Measurements from ENCODE around the gene HIVEP2. TPM values are rescaled to one million over a fixed set of nuclear protein-coding genes. Genes with fewer than 3 reads are reported as not detected.

HIVEP2 gene
- polyA plus RNA-seq, 3 donors = 0.16 to 1.4 (median 0.64) TPM

DNA sequence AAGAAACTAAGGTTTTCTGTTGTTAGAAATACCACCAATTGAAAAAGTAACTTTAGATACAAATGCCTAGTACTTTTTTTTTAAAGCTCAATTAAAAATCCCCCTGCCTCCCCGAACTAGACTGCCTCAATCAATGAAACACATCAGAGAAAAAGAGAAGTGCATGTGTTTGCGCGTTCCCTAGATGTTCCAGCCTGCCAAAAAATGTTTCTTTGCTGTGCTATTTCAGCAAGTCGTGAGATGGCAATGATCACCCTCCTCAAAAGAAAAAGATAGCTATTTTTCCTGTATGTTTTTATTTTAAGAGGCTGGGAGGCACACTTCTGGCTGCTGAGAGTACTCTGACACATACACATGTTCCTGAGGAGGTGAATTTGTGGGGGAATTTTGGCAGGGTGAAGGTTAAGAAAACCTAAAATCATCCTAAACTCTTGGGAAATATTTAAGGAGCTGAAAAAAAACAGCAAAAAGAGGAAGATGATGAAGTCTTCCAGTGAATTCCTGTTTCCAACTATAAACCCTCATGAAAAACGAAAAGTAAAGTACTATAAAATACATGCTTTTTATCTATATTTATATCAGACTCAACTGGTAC is 114.8 kb downstream of the HIVEP2 start:
- Mint-ChIP-seq H3K27ac (peak overlapping the region in 2 of 7 donors; percentile 24 to 54), H3K27me3 (ENCODE audit: low read depth in 3 of 3) (peaks cover 0 to 2% (median 0%) of the 10 kb centered on the region in 3 donors), H3K4me1 (peaks cover 6% of the 10 kb centered on the region), H3K36me3 (peaks cover 0 to 1% of the 10 kb centered on the region in 2 donors), H3K9me3 (no peaks in the 10 kb centered on the region), H3K4me3 (no peak overlapping the region)
- H3K27ac ChIP-seq (ENCODE audit: low read depth in 1 of 2, low read length in 2 of 2) = no peak overlapping the region
- H2AFZ ChIP-seq (ENCODE audit: insufficient read depth, low read depth, low read length, poor library complexity, severe bottlenecking) = no peak overlapping the region
- intact Hi-C loops (cut with micrococcal nuclease) = no loop called here
- no peaks in the 10 kb centered on the region for H3K9me3 ChIP-seq (replicated peaks in 1 of 2; ENCODE audit: control insufficient read depth in 1 of 2, insufficient read depth in 1 of 2, low read length in 2 of 2)
- no peak overlapping the region for H3K4me3 ChIP-seq (replicated peaks in 1 of 3; ENCODE audit: low read depth in 2 of 3, low read length in 3 of 3)
- whole genome bisulfite sequencing (ENCODE audit: insufficient coverage) = no CpG with 5 or more reads among the region's 5 CpGs
- H3K79me2 ChIP-seq (ENCODE audit: insufficient read depth, low read length) = no peaks in the 10 kb centered on the region
- no peaks in the 10 kb centered on the region for H3K4me1 ChIP-seq (ENCODE audit: control insufficient read depth in 1 of 2, insufficient read depth in 2 of 2, low read length in 2 of 2)
- no peak for TF ChIP-seq CTCF (IDR thresholded peaks at IDR 0.05)
- H3K9ac ChIP-seq (ENCODE audit: insufficient read depth, low read length, poor library complexity, severe bottlenecking) = no peak overlapping the region
- peak in 1 of 3 donors; percentile 32 for DNase-seq
- no peaks in the 10 kb centered on the region for H3K27me3 ChIP-seq (ENCODE audit: control insufficient read depth in 2 of 2, insufficient read depth in 2 of 2, low read length in 2 of 2)
- no peaks in the 10 kb centered on the region for H4K20me1 ChIP-seq (ENCODE audit: insufficient read depth, low read length)
- H3K4me2 ChIP-seq (replicated peaks; ENCODE audit: extremely low read depth, low read length, poor library complexity, severe bottlenecking) = no peak overlapping the region
- H3K36me3 ChIP-seq (replicated peaks in 1 of 2; ENCODE audit: control insufficient read depth in 1 of 2, insufficient read depth in 2 of 2, low read length in 2 of 2) = no peaks in the 10 kb centered on the region

DNA sequence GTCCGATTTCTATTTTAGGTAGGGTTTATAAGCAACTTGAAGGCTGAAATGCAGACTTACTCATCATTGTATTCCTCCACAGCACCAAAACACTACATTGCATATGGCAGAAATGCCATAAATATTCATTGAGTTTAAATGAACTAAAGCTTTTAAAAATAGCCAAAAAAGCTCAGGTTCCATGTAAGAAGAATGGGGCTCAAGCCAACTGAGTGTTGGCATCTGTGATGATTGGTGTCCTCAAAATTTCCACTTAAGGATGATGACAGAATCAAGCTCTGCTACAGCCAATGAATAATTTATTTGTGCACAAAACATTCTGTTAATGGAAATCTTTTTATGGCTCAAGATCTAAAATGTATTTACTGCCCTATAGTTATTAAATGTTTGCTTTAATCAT is 115.4 kb downstream of the HIVEP2 start:
- Mint-ChIP-seq H3K27me3 (ENCODE audit: low read depth in 3 of 3) (peaks cover 0 to 2% (median 0%) of the 10 kb centered on the region in 3 donors), H3K36me3 (no peaks in the 10 kb centered on the region), H3K4me3 (no peak overlapping the region), H3K9me3 (no peaks in the 10 kb centered on the region), H3K4me1 (peaks cover 6% of the 10 kb centered on the region), H3K27ac (no peak overlapping the region)
- WGBS (ENCODE audit: insufficient coverage) = no CpG with 5 or more reads among the region's 1 CpG
- no peaks in the 10 kb centered on the region for H3K4me1 ChIP-seq (ENCODE audit: control insufficient read depth in 1 of 2, insufficient read depth in 2 of 2, low read length in 2 of 2)
- no peaks in the 10 kb centered on the region for H3K36me3 ChIP-seq (replicated peaks in 1 of 2; ENCODE audit: control insufficient read depth in 1 of 2, insufficient read depth in 2 of 2, low read length in 2 of 2)
- no peak for TF ChIP-seq CTCF (IDR thresholded peaks at IDR 0.05)
- H3K79me2 ChIP-seq (ENCODE audit: insufficient read depth, low read length) = no peaks in the 10 kb centered on the region
- H3K4me2 ChIP-seq (replicated peaks; ENCODE audit: extremely low read depth, low read length, poor library complexity, severe bottlenecking) = no peak overlapping the region
- DNase-seq = no peak
- H3K9ac ChIP-seq (ENCODE audit: insufficient read depth, low read length, poor library complexity, severe bottlenecking) = no peak overlapping the region
- no peak overlapping the region for H3K27ac ChIP-seq (ENCODE audit: low read depth in 1 of 2, low read length in 2 of 2)
- H4K20me1 ChIP-seq (ENCODE audit: insufficient read depth, low read length) = no peaks in the 10 kb centered on the region
- intact Hi-C loops (cut with micrococcal nuclease) = no loop called here
- H3K9me3 ChIP-seq (replicated peaks in 1 of 2; ENCODE audit: control insufficient read depth in 1 of 2, insufficient read depth in 1 of 2, low read length in 2 of 2) = no peaks in the 10 kb centered on the region
- no peak overlapping the region for H3K4me3 ChIP-seq (replicated peaks in 1 of 3; ENCODE audit: low read depth in 2 of 3, low read length in 3 of 3)
- H3K27me3 ChIP-seq (ENCODE audit: control insufficient read depth in 2 of 2, insufficient read depth in 2 of 2, low read length in 2 of 2) = no peaks in the 10 kb centered on the region
- H2AFZ ChIP-seq (ENCODE audit: insufficient read depth, low read depth, low read length, poor library complexity, severe bottlenecking) = no peak overlapping the region
